HL-60 (cell line): ENCODE data around the gene PLD6.

Experiments used
- POLR2AphosphoS5 ChIP-seq: IDR thresholded peaks from 2 replicates; pipeline ENCODE4 v1.6.1; 2012; ENCODE audit warnings: low read depth
- REST ChIP-seq: IDR thresholded peaks from 2 replicates; pipeline ENCODE4 v1.6.1; 2012; ENCODE audit warnings: low read depth; ENCODE audit not compliant: insufficient replicate concordance
- TF ChIP-seq, protein P1 (sequence below): IDR thresholded peaks from one replicate; pipeline ENCODE4 v1.5.1; 2011; ENCODE audit warnings: low read length, control low read depth, inconsistent platforms; ENCODE audit not compliant: insufficient read depth

DNA sequence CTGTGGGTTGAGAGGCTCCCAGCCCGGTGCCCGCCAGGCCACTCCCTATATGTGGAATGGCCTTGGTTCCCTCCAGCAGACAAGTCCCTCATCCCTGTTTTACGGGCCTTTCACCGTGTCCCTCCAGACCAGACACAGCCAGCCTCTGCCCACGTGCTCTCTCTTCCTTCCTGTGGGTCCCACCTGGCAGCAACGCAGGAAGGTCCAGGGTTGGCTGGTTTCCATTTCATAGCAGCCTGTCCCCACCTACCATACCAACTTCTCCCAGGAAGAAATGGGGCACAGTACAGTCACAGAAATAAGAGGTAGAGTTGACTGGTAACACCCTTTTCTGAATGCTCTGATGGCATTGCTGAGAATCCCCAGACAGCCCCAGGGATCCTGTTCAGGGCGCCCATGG, 34.9 kb downstream of the PLD6 start:
- TF ChIP-seq, protein P1, sequence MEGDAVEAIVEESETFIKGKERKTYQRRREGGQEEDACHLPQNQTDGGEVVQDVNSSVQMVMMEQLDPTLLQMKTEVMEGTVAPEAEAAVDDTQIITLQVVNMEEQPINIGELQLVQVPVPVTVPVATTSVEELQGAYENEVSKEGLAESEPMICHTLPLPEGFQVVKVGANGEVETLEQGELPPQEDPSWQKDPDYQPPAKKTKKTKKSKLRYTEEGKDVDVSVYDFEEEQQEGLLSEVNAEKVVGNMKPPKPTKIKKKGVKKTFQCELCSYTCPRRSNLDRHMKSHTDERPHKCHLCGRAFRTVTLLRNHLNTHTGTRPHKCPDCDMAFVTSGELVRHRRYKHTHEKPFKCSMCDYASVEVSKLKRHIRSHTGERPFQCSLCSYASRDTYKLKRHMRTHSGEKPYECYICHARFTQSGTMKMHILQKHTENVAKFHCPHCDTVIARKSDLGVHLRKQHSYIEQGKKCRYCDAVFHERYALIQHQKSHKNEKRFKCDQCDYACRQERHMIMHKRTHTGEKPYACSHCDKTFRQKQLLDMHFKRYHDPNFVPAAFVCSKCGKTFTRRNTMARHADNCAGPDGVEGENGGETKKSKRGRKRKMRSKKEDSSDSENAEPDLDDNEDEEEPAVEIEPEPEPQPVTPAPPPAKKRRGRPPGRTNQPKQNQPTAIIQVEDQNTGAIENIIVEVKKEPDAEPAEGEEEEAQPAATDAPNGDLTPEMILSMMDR, result no peak
- TF ChIP-seq REST (no peak), POLR2AphosphoS5 (no peak)
